ENCODE data around the gene MYOC.
A peak's percentile ranks its signal among the peaks of the same experiment; 100 is the strongest.
"Not testable (repeated sequence)": the region's sequence is repeated elsewhere in the genome, so short reads cannot be mapped to it uniquely, and the experiment has no call there.

Gene MYOC

GRCh38 chr1:171623651-171624331, 28.7 kb downstream of the MYOC start:
- TF ChIP-seq CTCF (IDR thresholded peaks at IDR 0.05; ENCODE audit: insufficient read depth, low read depth, low read length, missing control alignments): no peak
- no peak overlapping the region for H3K4me3 ChIP-seq (ENCODE audit: low read length)
- DNase-seq (ENCODE audit: low read depth): no peak

- TF ChIP-seq CTCF (IDR thresholded peaks at IDR 0.05; ENCODE audit: insufficient read depth, low read depth, low read length, missing control alignments): no peak
- H3K4me3 ChIP-seq (ENCODE audit: low read length): no peak within 1 kb of the TSS
- DNase-seq (ENCODE audit: low read depth): no peak
Measured at GRCh38 chr1:171622152-171622462, 30.4 kb downstream of the MYOC start, which contains the start of gene MYOCOS. Gene MYOCOS (plus strand): TSS chr1:171622243. CDS start chr1:171623884, 1,641 bp downstream.

- no peak overlapping the region for H3K4me3 ChIP-seq (ENCODE audit: low read length)
- no peak for DNase-seq (ENCODE audit: low read depth)
- no peak for TF ChIP-seq CTCF (IDR thresholded peaks at IDR 0.05; ENCODE audit: insufficient read depth, low read depth, low read length, missing control alignments)
Measured at GRCh38 chr1:171616586-171616985, 35.9 kb downstream of the MYOC start.

GRCh38 chr1:171615122-171615906, 37.2 kb downstream of the MYOC start:
- not testable (repeated sequence) for DNase-seq (ENCODE audit: low read depth); H3K4me3 ChIP-seq (ENCODE audit: low read length)

- H3K4me3 ChIP-seq (ENCODE audit: low read length): no peak overlapping the region
- no peak for TF ChIP-seq CTCF (IDR thresholded peaks at IDR 0.05; ENCODE audit: insufficient read depth, low read depth, low read length, missing control alignments)
- no peak for DNase-seq (ENCODE audit: low read depth)
Measured at GRCh38 chr1:171613282-171613681, 39.2 kb downstream of the MYOC start.

- TF ChIP-seq CTCF (IDR thresholded peaks at IDR 0.05; ENCODE audit: insufficient read depth, low read depth, low read length, missing control alignments): no peak
- DNase-seq (ENCODE audit: low read depth): peak; percentile 9
- H3K4me3 ChIP-seq (ENCODE audit: low read length): no peak overlapping the region
Measured at GRCh38 chr1:171611306-171611705, 41.2 kb downstream of the MYOC start.

- no peak for TF ChIP-seq CTCF (IDR thresholded peaks at IDR 0.05; ENCODE audit: insufficient read depth, low read depth, low read length, missing control alignments)
- peak; percentile 24 for DNase-seq (ENCODE audit: low read depth)
- no peak overlapping the region for H3K4me3 ChIP-seq (ENCODE audit: low read length)
Measured at GRCh38 chr1:171610385-171610784, 42.1 kb downstream of the MYOC start.
